Common myeloid progenitor, CD34-positive (primary cell): Measurements from ENCODE around the gene TRAPPC1.
A peak's percentile ranks its signal among the peaks of the same experiment; 100 is the strongest.

Experiments used
- CTCF ChIA-PET: fragments of 350-600 bp; sonication (Branson Sonifier 250); formaldehyde crosslinking; loops from one replicate; lab custom pipeline; 2021; ENCODE audit warnings: antibody characterized with exemption; lab: Charles Lee
- POLR2A ChIA-PET: fragments of 350-600 bp; sonication (Branson Sonifier 250); formaldehyde crosslinking; loops from one replicate; lab custom pipeline; 2021; ENCODE audit warnings: antibody characterized with exemption; lab: Charles Lee
- DNase-seq, 3 donors: peaks; one replicate each; pipeline versions ENCODE4 v3.0.0 to v3.0.0-alpha.2; 2013
- H3K27ac ChIP-seq, 2 experiments: 1 replicate in 1 of 2; 2 replicates in 1 of 2; pipeline ENCODE4 v1.7.0; 2013; ENCODE audit warnings: inconsistent platforms in 2 of 2, low read length in 2 of 2, mild to moderate bottlenecking in 2 of 2, low read depth in 1 of 2, moderate library complexity in 1 of 2; ENCODE audit not compliant: severe bottlenecking in 2 of 2, insufficient read depth in 1 of 2, poor library complexity in 1 of 2
- H3K27me3 ChIP-seq, 5 experiments: replicated peaks in 2 of 5; 1 replicate in 3 of 5; 2 replicates in 2 of 5; pipeline versions ENCODE4 v1.6.1 to v1.7.0; 2013; ENCODE audit warnings: low read length in 4 of 5, mild to moderate bottlenecking in 2 of 5, moderate library complexity in 2 of 5, inconsistent platforms in 1 of 5; ENCODE audit not compliant: insufficient read depth in 5 of 5, control insufficient read depth in 4 of 5
- H3K36me3 ChIP-seq, 4 experiments: 1 replicate in 2 of 4; 2 replicates in 2 of 4; pipeline versions ENCODE4 v1.6.1 to v1.7.0; 2013; ENCODE audit warnings: low read length in 3 of 4, control low read depth in 1 of 4, mild to moderate bottlenecking in 1 of 4; ENCODE audit not compliant: control insufficient read depth in 4 of 4, insufficient read depth in 4 of 4
- H3K4me1 ChIP-seq, 4 experiments: 1 replicate in 3 of 4; 2 replicates in 1 of 4; pipeline versions ENCODE4 v1.6.1 to v1.7.1; 2013; ENCODE audit warnings: low read length in 3 of 4, mild to moderate bottlenecking in 3 of 4, control low read depth in 1 of 4, inconsistent platforms in 1 of 4, moderate library complexity in 1 of 4; ENCODE audit not compliant: control insufficient read depth in 4 of 4, insufficient read depth in 4 of 4; ENCODE audit errors: control extremely low read depth in 1 of 4
- H3K4me3 ChIP-seq, 7 experiments: 1 replicate in 4 of 7; 2 replicates in 3 of 7; pipeline versions ENCODE4 v1.5.1 to v1.7.0; 2013; ENCODE audit warnings: mild to moderate bottlenecking in 7 of 7, low read length in 6 of 7, moderate library complexity in 6 of 7, inconsistent platforms in 2 of 7, low read depth in 2 of 7, control low read depth in 1 of 7; ENCODE audit not compliant: insufficient read depth in 4 of 7, control insufficient read depth in 1 of 7; ENCODE audit errors: extremely low read depth in 1 of 7
- H3K9me3 ChIP-seq, 5 experiments: 1 replicate in 4 of 5; 2 replicates in 1 of 5; pipeline versions ENCODE4 v1.6.1 to v1.7.1; 2013; ENCODE audit warnings: low read length in 4 of 5, mild to moderate bottlenecking in 2 of 5, inconsistent platforms in 1 of 5, low read depth in 1 of 5, moderate library complexity in 1 of 5; ENCODE audit not compliant: control insufficient read depth in 4 of 5, insufficient read depth in 2 of 5; ENCODE audit errors: control extremely low read depth in 1 of 5
- WGBS: methylation state at CpG from one replicate; pipeline ENCODE4 v1.1.5; 2013; ENCODE audit not compliant: insufficient coverage; 5-methylcytosine and 5-hydroxymethylcytosine counted together

The TRAPPC1 gene

GRCh38 chr17:7882629-7883028 is 49.1 kb downstream of the TRAPPC1 start:
- CTCF ChIA-PET = interaction anchor here (1.3 to 2.6 kb wide), 4 partner anchors 12 to 21 kb away, joined by 3 to 15 read pairs (median 7); no protein-coding TSS in a partner anchor
- Histone ChIP-seq H3K36me3 (peaks cover 0 to 3% (median 1%) of the 10 kb centered on the region in 4 experiments), H3K4me1 (peaks cover 14 to 69% (median 57%) of the 10 kb centered on the region in 4 experiments), H3K4me3 (no peak overlapping the region), H3K27me3 (no peaks in the 10 kb centered on the region), H3K27ac (no peak overlapping the region), H3K9me3 (no peaks in the 10 kb centered on the region)
- WGBS = no CpG with 5 or more reads among the region's 3 CpGs
- no peak for DNase-seq
- POLR2A ChIA-PET = interaction anchor here (1.4 kb wide), 1 partner anchor 12 kb away, joined by 3 read pairs; no protein-coding TSS in a partner anchor

- Histone ChIP-seq H3K4me1 (peaks cover 14 to 69% (median 54%) of the 10 kb centered on the region in 4 experiments), H3K36me3 (peaks cover 0 to 3% (median 1%) of the 10 kb centered on the region in 4 experiments), H3K27me3 (no peaks in the 10 kb centered on the region), H3K27ac (no peak overlapping the region), H3K9me3 (no peaks in the 10 kb centered on the region), H3K4me3 (peak overlapping the region in 1 of 7 experiments; percentile 45)
- POLR2A ChIA-PET = no interaction called here
- WGBS = 100% methylated on average over 4 of the region's 7 CpGs
- DNase-seq = no peak
- CTCF ChIA-PET = interaction anchor here (1.3 to 2.6 kb wide), 4 partner anchors 12 to 20 kb away, joined by 3 to 15 read pairs (median 7); no protein-coding TSS in a partner anchor
These were observed 49.7 kb downstream of the TRAPPC1 start for GRCh38 chr17:7882068-7882467.

GRCh38 chr17:7881276-7882054 is 50.3 kb downstream of the TRAPPC1 start:
- POLR2A ChIA-PET = no interaction called here
- peaks cover 14 to 69% (median 49%) of the 10 kb centered on the region in 4 experiments for H3K4me1 ChIP-seq
- 35% methylated on average over 7 of the region's 7 CpGs for WGBS
- peak in 2 of 3 donors; percentile 14 to 20 for DNase-seq
- H3K36me3 ChIP-seq = peaks cover 0 to 3% (median 1%) of the 10 kb centered on the region in 4 experiments
- CTCF ChIA-PET = no interaction called here
- H3K4me3 ChIP-seq = peak overlapping the region in 2 of 7 experiments; percentile 34 to 45
- H3K27me3 ChIP-seq = no peaks in the 10 kb centered on the region
- H3K27ac ChIP-seq = peak overlapping the region in 1 of 2 experiments; percentile 31
- H3K9me3 ChIP-seq = no peaks in the 10 kb centered on the region
